ENCODE measurements around the gene DPF3. TPM values are rescaled to one million over a fixed set of nuclear protein-coding genes. Genes with fewer than 3 reads are reported as not detected.

The DPF3 gene
- total RNA-seq, 1 experiment from 2014 or later: not detected

GRCh38 chr14:72920008-72920407 is 26.1 kb upstream of the DPF3 start:
- no TSS peak for BruUV-seq (replicated peaks)
- no peak overlapping the region for H3K4me2 ChIP-seq
- H2AFZ ChIP-seq: no peak overlapping the region
- POLR2A ChIA-PET (ENCODE audit: unreplicated experiment): no interaction called here
- CTCF ChIA-PET: no interaction called here
- no peaks in the 10 kb centered on the region for H4K20me1 ChIP-seq (ENCODE audit: insufficient read depth)
- 0 out of 2 replicates have a peak, but pooled peaks cover 21% of the 10 kb centered on the region for H3K27me3 ChIP-seq (ENCODE audit: insufficient read depth, low read depth)
- TF ChIP-seq CTCF (conservative IDR thresholded peaks at IDR 0.05): no peak
- TF ChIP-seq EZH2 (IDR thresholded peaks at IDR 0.05; ENCODE audit: low read depth): no peak
- no peaks in the 10 kb centered on the region for H3K36me3 ChIP-seq (ENCODE audit: low read depth)
- no peak overlapping the region for H3K4me3 ChIP-seq
- intact Hi-C loops (cut with micrococcal nuclease; ENCODE audit: unreplicated experiment): no loop called here
- H3K79me2 ChIP-seq (ENCODE audit: low read depth): no peaks in the 10 kb centered on the region
- DNase-seq: no peak
- H3K4me1 ChIP-seq (replicated peaks; ENCODE audit: insufficient read depth): no peaks in the 10 kb centered on the region
- H3F3A ChIP-seq (ENCODE audit: insufficient read depth, low read depth): peaks cover 5% of the 10 kb centered on the region; the same call in 1 of the 2 replicates
- no peaks in the 10 kb centered on the region for H3K9me3 ChIP-seq (ENCODE audit: insufficient read depth, low read depth)
- no peaks in the 10 kb centered on the region for H3K9me2 ChIP-seq (ENCODE audit: insufficient read depth)
- H3K27ac ChIP-seq: no peak overlapping the region

- no peaks in the 10 kb centered on the region for H3F3A ChIP-seq (ENCODE audit: insufficient read depth, low read depth)
- intact Hi-C loops (cut with micrococcal nuclease; ENCODE audit: unreplicated experiment): no loop called here
- H2AFZ ChIP-seq: no peak overlapping the region
- H3K9me2 ChIP-seq (ENCODE audit: insufficient read depth): no peaks in the 10 kb centered on the region
- no peaks in the 10 kb centered on the region for H3K36me3 ChIP-seq (ENCODE audit: low read depth)
- H3K9me3 ChIP-seq (ENCODE audit: insufficient read depth, low read depth): no peaks in the 10 kb centered on the region
- no peak overlapping the region for H3K27ac ChIP-seq
- no TSS peak for BruUV-seq (replicated peaks)
- no peaks in the 10 kb centered on the region for H3K4me1 ChIP-seq (replicated peaks; ENCODE audit: insufficient read depth)
- CTCF ChIA-PET: no interaction called here
- 0 out of 2 replicates have a peak, but pooled peaks cover 21% of the 10 kb centered on the region for H3K27me3 ChIP-seq (ENCODE audit: insufficient read depth, low read depth)
- no peaks in the 10 kb centered on the region for H4K20me1 ChIP-seq (ENCODE audit: insufficient read depth)
- TF ChIP-seq EZH2 (IDR thresholded peaks at IDR 0.05; ENCODE audit: low read depth): no peak
- no peak for TF ChIP-seq CTCF (conservative IDR thresholded peaks at IDR 0.05)
- H3K79me2 ChIP-seq (ENCODE audit: low read depth): no peaks in the 10 kb centered on the region
- H3K4me3 ChIP-seq: no peak overlapping the region
- POLR2A ChIA-PET (ENCODE audit: unreplicated experiment): no interaction called here
- no peak for DNase-seq
- no peak overlapping the region for H3K4me2 ChIP-seq
Measured at GRCh38 chr14:72917094-72917802, 23.3 kb upstream of the DPF3 start.

GRCh38 chr14:72916174-72916573 is 22.3 kb upstream of the DPF3 start:
- Histone ChIP-seq H3K27ac (no peak overlapping the region), H4K20me1 (ENCODE audit: insufficient read depth) (no peaks in the 10 kb centered on the region), H3K4me1 (replicated peaks; ENCODE audit: insufficient read depth) (no peaks in the 10 kb centered on the region), H3K27me3 (ENCODE audit: insufficient read depth, low read depth) (0 out of 2 replicates have a peak, but pooled peaks cover 21% of the 10 kb centered on the region), H3K4me3 (no peak overlapping the region), H3K9me2 (ENCODE audit: insufficient read depth) (no peaks in the 10 kb centered on the region), H2AFZ (no peak overlapping the region), H3K36me3 (ENCODE audit: low read depth) (no peaks in the 10 kb centered on the region), H3K4me2 (no peak overlapping the region), H3K79me2 (ENCODE audit: low read depth) (no peaks in the 10 kb centered on the region), H3F3A (ENCODE audit: insufficient read depth, low read depth) (no peaks in the 10 kb centered on the region), H3K9me3 (ENCODE audit: insufficient read depth, low read depth) (no peaks in the 10 kb centered on the region)
- no peak for DNase-seq
- ChIA-PET POLR2A (ENCODE audit: unreplicated experiment) (no interaction called here), CTCF (no interaction called here)
- intact Hi-C loops (cut with micrococcal nuclease; ENCODE audit: unreplicated experiment): no loop called here
- BruUV-seq (replicated peaks): no TSS peak
- TF ChIP-seq EZH2 (IDR thresholded peaks at IDR 0.05; ENCODE audit: low read depth): no peak
- TF ChIP-seq CTCF (conservative IDR thresholded peaks at IDR 0.05): no peak
